Transverse colon (tissue), 4 donors: ENCODE data around the gene ATRIP. TPM values are rescaled to one million over a fixed set of nuclear protein-coding genes. Genes with fewer than 3 reads are reported as not detected.

Source experiments
- DNase-seq: peaks from one replicate; pipeline ENCODE4 v3.0.0-alpha.2; 2019
- H3K27ac ChIP-seq, 4 donors: fragments of 200-600 bp; sonication (generic); 2 replicates each; pipeline ENCODE4 v1.5.1; 2016 to 2018; ENCODE audit warnings: inconsistent platforms in 4 of 4
- H3K27me3 ChIP-seq: fragments of 200-600 bp; sonication (generic); 2 replicates; pipeline ENCODE4 v1.5.1; 2017; ENCODE audit warnings: inconsistent platforms
- H3K36me3 ChIP-seq, 4 donors: fragments of 200-600 bp; sonication (generic); 2 replicates each; pipeline ENCODE4 v1.5.1; 2017 to 2019; ENCODE audit warnings: inconsistent platforms in 4 of 4
- H3K4me1 ChIP-seq, 4 donors: fragments of 200-600 bp; sonication (generic); 2 replicates each; pipeline ENCODE4 v1.5.1; 2017 to 2020; ENCODE audit warnings: inconsistent platforms in 4 of 4
- H3K4me3 ChIP-seq, 4 donors: fragments of 200-600 bp; sonication (generic); 1 replicate in 1 of 4; 2 replicates in 3 of 4; pipeline versions ENCODE4 v1.5.1 to v1.6.1; 2017 to 2019; ENCODE audit warnings: inconsistent platforms in 4 of 4
- H3K9me3 ChIP-seq, 2 donors: fragments of 200-600 bp; sonication (generic); 2 replicates each; pipeline ENCODE4 v1.5.1; 2017 to 2019; ENCODE audit warnings: inconsistent platforms in 2 of 2
- EP300 ChIP-seq: sonication (generic); formaldehyde crosslinking; IDR thresholded peaks from one replicate; pipeline ENCODE4 v1.6.1; 2017; ENCODE audit warnings: antibody characterized with exemption, low read depth
- POLR2A ChIP-seq: fragments of 450-650 bp; IDR thresholded peaks from one replicate; pipeline ENCODE4 v1.6.1; 2016; ENCODE audit warnings: antibody characterized with exemption, mild to moderate bottlenecking, moderate library complexity
- POLR2AphosphoS5 ChIP-seq, 3 donors: sonication (generic); formaldehyde crosslinking; IDR thresholded peaks; one replicate each; pipeline ENCODE4 v1.6.1; 2016; ENCODE audit warnings: antibody characterized with exemption in 3 of 3
- WGBS, 2 donors: methylation state at CpG; one replicate each; pipeline ENCODE4 v1.1.5; 2018; ENCODE audit warnings: low coverage in 1 of 2; 5-methylcytosine and 5-hydroxymethylcytosine counted together
- in situ Hi-C, 4 donors: fragments of 200-750 bp; cut with MboI; loops; one replicate each; pipeline versions ENCODE4 v1.15.0 to v1.15.1; 2017; ENCODE audit warnings: low sequenced_read_pairs in 3 of 4, low pct_ligation_motif_present in 1 of 4, low pct_unique_long_range_greater_than_20kb in 1 of 4
- intact Hi-C: fragments of 100-400 bp; cut with DNase I; formaldehyde crosslinking; loops from one replicate; pipeline ENCODE4 v1.15.1; 2023; ENCODE audit warnings: low total_unique reads
- total RNA-seq, 4 donors: library from RNA; depleted of rRNA; stranded (reverse); fragments of >200 nt; gene quantifications; one replicate each; pipeline ENCODE4 v1.1.0, GENCODE V29; 2016
- TF ChIP-seq, protein P1 (sequence below), 5 experiments: fragments of 200-600 bp in 3 of 5; fragments of 450-650 bp in 2 of 5; sonication (generic) in 3 of 5; IDR thresholded peaks; 1 replicate in 2 of 5; 2 replicates in 3 of 5; pipeline ENCODE4 v1.5.1; 2016 to 2017; ENCODE audit warnings: antibody characterized with exemption in 5 of 5, inconsistent platforms in 3 of 5, mild to moderate bottlenecking in 2 of 5, moderate library complexity in 1 of 5

The ATRIP gene
- total RNA-seq, 4 donors from 2014 or later = 1.8 to 4.4 (median 2.9) TPM

DNA sequence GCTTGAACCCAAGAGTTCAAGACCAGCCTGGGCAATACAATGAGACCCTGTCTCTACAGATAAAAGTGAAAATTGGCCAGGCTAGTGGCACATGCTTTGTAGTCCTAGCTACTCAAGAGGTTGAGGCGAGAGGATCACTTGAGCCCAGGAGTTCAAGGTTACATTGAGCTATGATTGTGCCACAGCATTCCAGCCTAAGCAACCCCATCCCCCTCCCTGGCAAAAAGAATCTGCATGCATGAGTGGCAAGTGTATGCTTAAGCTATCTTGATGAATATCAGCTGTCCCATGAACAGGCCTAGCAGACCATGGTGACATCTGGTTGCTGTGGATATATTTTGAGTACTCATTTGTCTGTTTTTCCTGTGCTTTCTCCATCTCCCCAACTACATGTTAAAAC, 4.7 kb downstream of the ATRIP start:
- Histone ChIP-seq H3K4me1 (peaks cover 7 to 10% (median 8%) of the 10 kb centered on the region in 4 donors), H3K27ac (no peak overlapping the region), H3K27me3 (no peaks in the 10 kb centered on the region), H3K9me3 (no peaks in the 10 kb centered on the region), H3K36me3 (peaks cover 0 to 22% (median 0%) of the 10 kb centered on the region in 4 donors), H3K4me3 (no peak overlapping the region)
- WGBS, 2 donors = 86 to 89% methylated on average over 1 of the region's 1 CpG
- no peak for DNase-seq
- in situ Hi-C loops (loop anchor here in 1 of 4 donors (10.0 kb wide), 1 partner anchor 94 kb away; no protein-coding TSS in a partner anchor), intact Hi-C loops (no loop called here)
- TF ChIP-seq, protein P1, sequence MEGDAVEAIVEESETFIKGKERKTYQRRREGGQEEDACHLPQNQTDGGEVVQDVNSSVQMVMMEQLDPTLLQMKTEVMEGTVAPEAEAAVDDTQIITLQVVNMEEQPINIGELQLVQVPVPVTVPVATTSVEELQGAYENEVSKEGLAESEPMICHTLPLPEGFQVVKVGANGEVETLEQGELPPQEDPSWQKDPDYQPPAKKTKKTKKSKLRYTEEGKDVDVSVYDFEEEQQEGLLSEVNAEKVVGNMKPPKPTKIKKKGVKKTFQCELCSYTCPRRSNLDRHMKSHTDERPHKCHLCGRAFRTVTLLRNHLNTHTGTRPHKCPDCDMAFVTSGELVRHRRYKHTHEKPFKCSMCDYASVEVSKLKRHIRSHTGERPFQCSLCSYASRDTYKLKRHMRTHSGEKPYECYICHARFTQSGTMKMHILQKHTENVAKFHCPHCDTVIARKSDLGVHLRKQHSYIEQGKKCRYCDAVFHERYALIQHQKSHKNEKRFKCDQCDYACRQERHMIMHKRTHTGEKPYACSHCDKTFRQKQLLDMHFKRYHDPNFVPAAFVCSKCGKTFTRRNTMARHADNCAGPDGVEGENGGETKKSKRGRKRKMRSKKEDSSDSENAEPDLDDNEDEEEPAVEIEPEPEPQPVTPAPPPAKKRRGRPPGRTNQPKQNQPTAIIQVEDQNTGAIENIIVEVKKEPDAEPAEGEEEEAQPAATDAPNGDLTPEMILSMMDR (IDR thresholded peaks at IDR 0.05) = no peak
- TF ChIP-seq POLR2AphosphoS5 (IDR thresholded peaks at IDR 0.05) = no peak
- TF ChIP-seq EP300 = no peak
- TF ChIP-seq POLR2A = no peak

DNA sequence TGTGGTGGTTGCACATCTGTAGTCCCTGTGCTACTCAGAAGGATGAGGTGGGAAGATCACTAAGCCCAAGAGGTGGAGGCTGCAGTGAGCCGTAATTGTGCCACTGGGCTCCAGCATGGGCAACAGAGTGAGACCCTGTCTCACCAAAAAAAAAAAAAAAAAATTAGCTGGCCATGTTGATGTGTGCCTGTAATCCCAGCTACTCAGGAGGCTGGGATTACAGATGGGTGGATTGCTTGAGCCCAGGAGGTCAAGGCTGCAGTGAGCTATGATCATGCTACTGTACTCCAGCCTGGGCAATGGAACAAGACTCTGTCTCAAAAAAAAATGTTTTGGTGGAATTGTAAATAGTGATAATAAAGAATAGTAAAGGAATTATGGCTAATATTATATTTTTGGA, 9.9 kb downstream of the ATRIP start:
- in situ Hi-C loops (loop anchor here in 1 of 4 donors (10.0 kb wide), 1 partner anchor 88 kb away; no protein-coding TSS in a partner anchor), intact Hi-C loops (no loop called here)
- Histone ChIP-seq H3K36me3 (peaks cover 0 to 42% (median 5%) of the 10 kb centered on the region in 4 donors), H3K4me1 (no peaks in the 10 kb centered on the region), H3K9me3 (no peaks in the 10 kb centered on the region), H3K27me3 (no peaks in the 10 kb centered on the region), H3K4me3 (no peak overlapping the region), H3K27ac (no peak overlapping the region)
- WGBS, 2 donors = 94% methylated on average over 1 of the region's 1 CpG; no CpG with 5 or more reads in 1 of the 2 donors
- DNase-seq = no peak
- TF ChIP-seq, protein P1 (IDR thresholded peaks at IDR 0.05) = no peak
- no peak for TF ChIP-seq POLR2A
- TF ChIP-seq EP300 = no peak
- TF ChIP-seq POLR2AphosphoS5 (IDR thresholded peaks at IDR 0.05) = no peak

DNA sequence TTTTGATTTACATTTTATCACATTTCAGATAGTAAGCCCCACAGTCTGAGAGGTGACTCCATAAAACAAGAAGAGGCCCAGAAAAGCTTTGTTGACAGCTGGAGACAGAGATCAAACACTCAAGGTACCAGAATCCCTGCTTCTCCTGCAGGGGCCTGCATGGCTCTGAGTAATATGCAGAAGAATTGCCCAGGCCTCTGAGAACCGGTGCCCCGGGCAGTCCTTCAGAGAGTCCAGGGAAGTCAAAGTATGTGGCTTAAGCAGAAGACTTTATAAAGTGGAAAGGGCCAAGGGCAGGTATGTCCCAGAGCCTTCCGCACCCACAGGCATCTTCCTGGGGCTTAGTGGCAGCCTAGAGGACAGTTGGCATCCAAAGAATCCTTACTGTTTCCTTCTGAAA, 12.8 kb downstream of the ATRIP start:
- H3K27me3 ChIP-seq = no peaks in the 10 kb centered on the region
- intact Hi-C loops = no loop called here
- H3K4me1 ChIP-seq = no peaks in the 10 kb centered on the region
- DNase-seq = no peak
- no peak overlapping the region for H3K4me3 ChIP-seq
- TF ChIP-seq POLR2AphosphoS5 (IDR thresholded peaks at IDR 0.05) (no peak), EP300 (no peak), POLR2A (no peak)
- TF ChIP-seq, protein P1 (IDR thresholded peaks at IDR 0.05) = no peak
- H3K9me3 ChIP-seq = no peaks in the 10 kb centered on the region
- H3K36me3 ChIP-seq = peaks cover 0 to 25% (median 5%) of the 10 kb centered on the region in 4 donors
- WGBS, 2 donors = 90% methylated on average over 3 of the region's 3 CpGs; no CpG with 5 or more reads in 1 of the 2 donors
- no peak overlapping the region for H3K27ac ChIP-seq
- in situ Hi-C loops = loop anchor here in 1 of 4 donors (10.0 kb wide), 1 partner anchor 85 kb away; no protein-coding TSS in a partner anchor

DNA sequence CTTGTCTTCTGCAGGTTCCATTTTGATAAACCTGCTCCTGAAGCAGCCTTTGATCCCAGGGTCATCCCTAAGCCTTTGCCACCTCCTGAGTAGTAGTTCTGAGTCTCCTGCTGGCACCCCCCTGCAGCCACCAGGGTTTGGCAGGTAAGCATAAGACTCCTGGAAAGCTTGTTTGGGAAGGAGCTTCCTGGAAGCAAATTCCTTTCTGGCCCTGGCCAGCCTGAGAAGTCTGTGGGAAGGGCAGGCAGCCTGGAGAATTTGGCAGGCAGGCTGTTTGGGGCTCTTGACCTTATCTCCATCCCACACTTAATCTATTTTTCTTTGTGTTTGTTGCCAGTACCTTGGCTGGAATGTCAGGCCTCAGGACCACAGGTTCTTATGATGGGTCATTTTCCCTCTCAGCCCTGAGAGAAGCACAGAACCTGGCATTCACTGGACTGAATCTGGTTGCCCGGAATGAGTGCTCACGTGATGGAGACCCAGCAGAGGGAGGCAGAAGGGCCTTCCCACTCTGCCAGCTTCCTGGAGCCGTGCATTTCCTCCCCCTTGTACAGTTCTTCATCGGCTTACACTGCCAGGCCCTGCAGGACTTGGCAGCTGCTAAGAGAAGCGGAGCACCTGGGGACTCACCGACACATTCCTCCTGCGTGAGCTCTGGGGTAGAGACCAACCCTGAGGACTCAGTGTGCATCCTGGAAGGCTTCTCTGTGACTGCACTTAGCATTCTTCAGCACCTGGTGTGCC, 13.4 kb downstream of the ATRIP start:
- peaks cover 0 to 21% (median 5%) of the 10 kb centered on the region in 4 donors for H3K36me3 ChIP-seq

More for the DNA sequence above, 13.4 kb downstream of the ATRIP start:
- no peak overlapping the region for H3K4me3 ChIP-seq
- H3K27ac ChIP-seq = no peak overlapping the region
- TF ChIP-seq POLR2AphosphoS5 (IDR thresholded peaks at IDR 0.05) = no peak
- TF ChIP-seq, protein P1 (IDR thresholded peaks at IDR 0.05) = no peak
- TF ChIP-seq EP300 = no peak
- no peak for TF ChIP-seq POLR2A
- H3K9me3 ChIP-seq = no peaks in the 10 kb centered on the region
- H3K4me1 ChIP-seq = peaks cover under 1 to 4% (median 2%) of the 10 kb centered on the region in 4 donors
- in situ Hi-C loops = loop anchor here in 2 of 4 donors (10.0 kb wide), 1 partner anchor 85 kb away; no protein-coding TSS in a partner anchor
- DNase-seq = no peak
- 86 to 100% methylated on average over 1 to 7 of the region's 7 CpGs for WGBS, 2 donors
- H3K27me3 ChIP-seq = no peaks in the 10 kb centered on the region
- intact Hi-C loops = no loop called here
